NCI-H2081 (cell line): ENCODE results near the gene CCL18.
"Not testable (repeated sequence)": the region's sequence is repeated elsewhere in the genome, so short reads cannot be mapped to it uniquely, and the experiment has no call there.

Source experiments
- DNase-seq, 2 experiments: peaks; one replicate each; lab custom pipeline; 2025; lab: John Stamatoyannopoulos, UW

CCL18 gene, protein sequence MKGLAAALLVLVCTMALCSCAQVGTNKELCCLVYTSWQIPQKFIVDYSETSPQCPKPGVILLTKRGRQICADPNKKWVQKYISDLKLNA

DNA sequence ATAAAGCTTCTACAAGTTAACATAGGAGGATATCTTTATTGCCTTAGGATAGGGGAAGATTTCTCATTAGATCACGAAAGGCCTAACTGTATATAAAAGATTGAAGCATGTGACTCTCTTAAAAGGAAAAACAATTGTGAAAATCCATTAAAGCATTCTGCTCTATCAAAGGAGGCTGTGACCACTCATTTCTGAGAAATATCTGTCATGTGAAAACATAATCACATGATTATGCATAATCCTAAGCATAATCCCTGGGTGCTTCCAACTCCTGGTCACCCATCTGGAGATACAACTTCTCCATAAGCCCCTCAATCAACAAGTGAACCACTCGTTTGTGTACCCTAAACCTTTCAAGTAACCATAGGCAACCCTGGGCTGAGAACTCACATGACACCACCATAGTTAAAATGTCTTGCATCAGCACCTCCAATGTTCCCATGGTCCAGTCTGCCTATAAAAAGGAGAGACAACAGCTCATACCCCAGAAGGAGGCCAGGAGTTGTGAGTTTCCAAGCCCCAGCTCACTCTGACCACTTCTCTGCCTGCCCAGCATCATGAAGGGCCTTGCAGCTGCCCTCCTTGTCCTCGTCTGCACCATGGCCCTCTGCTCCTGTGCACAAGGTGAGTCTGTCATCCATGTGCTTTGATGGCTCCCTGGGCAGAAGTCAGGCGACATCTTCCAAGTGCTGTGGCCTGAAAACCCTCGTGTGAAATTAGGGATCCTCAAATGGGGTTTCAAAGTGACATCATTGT lies at the start of gene CCL18:
Gene CCL18, plus strand, starts transcription at position 487 of the 756 bp plus-strand sequence. Its CDS starts 71 bp downstream, at position 558.
- no peak for DNase-seq

DNA sequence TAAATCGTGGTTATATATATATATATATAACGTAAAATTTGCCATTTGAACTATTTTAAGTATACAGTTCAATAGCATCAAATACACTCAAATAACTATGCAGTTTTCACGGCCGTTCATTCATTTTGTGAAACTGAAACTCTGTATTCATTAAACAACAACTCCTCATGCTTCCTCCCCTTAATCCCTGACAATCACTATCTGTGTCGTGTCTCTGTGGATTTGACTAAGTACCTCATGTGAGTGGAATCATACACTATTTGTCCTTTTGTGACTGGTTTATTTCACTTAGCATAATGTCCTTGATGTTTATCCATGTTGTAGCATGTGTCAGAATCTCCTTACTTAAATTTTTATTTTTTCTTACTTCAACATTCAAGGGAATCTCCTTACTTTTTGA lies 49.1 kb upstream of the CCL18 start:
- DNase-seq, result no peak

DNA sequence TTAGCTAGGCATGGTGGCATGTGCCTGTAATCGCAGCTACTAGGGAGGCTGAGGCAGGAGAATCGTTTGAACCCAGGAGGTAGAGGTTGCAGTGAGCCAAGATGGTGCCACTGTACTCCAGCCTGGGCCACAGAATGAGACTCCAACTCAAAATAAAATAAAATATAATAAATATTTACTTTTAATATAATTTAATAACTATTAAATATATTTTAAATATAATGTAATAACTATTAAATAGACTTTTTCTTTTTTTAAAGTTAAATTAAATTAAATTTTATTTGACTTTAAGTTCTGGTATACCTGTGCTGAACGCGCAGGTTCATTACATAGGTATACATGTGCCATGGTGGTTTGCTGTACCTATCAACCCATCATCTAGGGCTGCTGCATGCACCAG lies 48.2 kb upstream of the CCL18 start:
- DNase-seq, result not testable (repeated sequence)

DNA sequence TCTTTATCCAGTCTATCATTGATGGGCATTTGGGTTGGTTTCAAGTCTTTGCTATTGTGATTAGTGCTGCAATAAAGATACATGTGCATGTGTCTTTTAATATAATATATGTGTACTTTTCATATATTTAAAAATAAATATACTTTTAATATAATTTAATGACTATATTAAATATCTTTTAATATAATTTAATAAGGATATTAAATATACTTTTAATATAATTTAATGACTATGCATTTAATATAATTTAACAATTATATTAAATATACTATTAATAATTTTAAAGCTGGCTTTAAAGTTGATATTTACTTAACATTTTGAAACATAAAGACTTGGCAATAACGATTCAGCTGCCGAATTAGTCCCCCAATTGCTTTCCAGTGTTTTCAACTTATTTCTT lies 47.5 kb upstream of the CCL18 start:
- no peak for DNase-seq

DNA sequence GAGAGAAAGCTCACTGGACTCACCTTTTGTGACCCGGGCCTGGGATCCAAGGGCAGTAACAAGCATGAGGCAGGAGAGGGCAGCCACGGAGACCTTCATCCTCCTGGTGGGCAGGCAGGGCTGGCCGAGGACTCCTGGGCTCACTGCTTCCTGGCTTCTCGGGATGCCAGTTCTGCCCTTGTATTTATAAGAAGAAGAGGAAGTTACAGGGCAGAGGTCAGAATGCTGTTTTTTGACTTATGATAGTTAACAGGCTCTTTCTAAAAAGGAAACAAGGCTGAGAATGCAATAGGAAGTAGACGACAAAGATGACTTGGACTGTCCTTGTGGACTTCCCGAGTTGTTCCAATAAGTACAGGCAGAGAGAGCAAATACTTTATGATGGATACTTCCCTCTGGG lies 46.3 kb upstream of the CCL18 start, which contains the start of gene CCL23:
Gene CCL23, minus strand, starts transcription at position 174 of the 400 bp plus-strand sequence. Its CDS starts 75 bp downstream, at position 99.
- DNase-seq, result no peak

DNA sequence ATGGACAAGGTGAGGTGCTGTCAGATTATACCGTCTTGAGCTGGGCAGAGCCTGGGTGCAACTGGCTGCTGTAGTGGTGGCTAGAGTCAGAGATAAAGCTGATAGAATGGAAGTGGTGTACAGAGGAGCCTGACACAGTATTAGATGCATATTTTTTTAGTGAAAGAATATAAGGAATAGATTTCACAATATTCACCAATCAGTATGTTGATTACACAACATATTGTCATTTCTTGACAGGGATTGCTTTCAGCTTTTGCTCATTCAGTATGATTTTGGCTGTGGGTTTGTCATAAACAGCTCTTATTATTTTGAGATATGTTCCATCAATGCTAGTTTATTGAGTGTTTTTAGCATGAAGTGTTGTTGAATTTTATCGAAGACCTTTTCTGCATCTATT lies 44.6 kb upstream of the CCL18 start:
- DNase-seq, result no peak

DNA sequence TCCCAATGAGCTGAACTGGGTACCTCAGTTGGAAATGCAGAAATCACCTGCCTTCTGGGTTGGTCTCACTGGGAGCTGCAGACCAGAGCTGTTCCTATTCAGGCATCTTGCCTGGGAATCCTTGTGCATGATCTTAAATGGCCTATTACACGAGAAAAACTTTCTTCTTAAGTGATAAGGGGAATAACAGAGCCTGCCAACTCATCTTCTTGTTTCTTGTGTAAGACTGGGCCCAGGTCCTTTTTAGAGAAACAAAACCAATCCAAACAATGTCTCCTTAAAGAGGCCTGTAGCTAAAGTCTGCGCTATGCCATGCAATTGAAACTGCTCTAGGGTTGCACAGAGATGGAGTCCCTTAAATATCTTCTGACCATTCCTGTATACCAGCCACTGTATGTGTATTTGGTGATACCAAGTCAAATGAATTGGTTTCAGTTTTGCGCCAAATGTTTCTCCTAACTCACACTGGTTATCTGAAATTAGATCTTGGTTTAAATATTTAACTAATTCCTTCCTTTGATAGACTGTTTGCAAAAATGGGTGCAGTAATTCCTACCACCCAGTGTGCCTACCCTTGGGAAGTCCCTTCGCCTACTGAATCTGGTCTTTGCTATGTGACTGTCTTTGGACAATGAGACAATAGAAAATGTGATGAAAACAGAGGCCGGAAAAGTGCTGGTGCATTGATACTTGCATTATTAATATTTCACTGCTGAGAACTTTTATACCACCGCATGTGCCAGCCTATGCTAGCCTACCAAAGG lies 39.8 kb upstream of the CCL18 start:
- DNase-seq, result no peak

DNA sequence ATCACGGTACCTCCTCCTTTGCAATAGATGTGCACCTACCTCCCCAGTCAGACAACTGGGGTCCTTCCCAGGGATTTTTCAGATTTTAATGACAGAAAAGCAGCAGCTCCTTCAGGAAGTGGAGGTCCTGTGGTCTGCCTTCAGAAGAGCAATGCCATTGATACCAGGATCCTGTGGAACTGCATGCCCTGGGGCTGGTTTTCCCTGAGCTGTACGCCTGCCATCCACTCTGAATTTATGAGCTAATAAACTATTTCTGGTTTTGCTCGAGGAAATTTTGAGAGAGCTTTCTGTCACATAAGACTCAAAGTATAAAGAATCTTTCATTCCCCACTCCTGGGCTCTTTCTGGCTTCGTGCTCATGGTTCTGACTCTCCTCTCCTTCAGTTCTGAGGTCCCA lies 36.3 kb upstream of the CCL18 start:
- DNase-seq, result no peak

DNA sequence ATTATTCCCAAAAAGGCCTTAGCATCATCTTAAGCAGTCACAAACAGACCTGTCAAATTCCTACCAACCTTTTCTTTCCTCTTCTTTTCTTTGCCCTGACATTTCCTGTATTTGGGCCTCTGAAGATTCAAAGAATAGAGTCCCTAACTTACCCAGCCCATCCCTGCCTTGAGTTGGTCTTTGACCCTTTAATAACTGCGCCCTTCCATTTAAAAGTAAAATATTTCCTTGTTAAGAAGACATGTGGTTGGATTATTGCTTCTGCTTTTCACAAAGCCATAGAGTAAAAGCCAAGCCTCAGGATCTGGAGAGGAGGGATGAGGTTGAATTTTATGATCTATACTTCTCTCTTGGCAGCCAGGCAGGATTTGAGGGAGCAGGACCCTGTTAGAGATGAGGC lies 33.1 kb upstream of the CCL18 start:
- DNase-seq, result no peak

DNA sequence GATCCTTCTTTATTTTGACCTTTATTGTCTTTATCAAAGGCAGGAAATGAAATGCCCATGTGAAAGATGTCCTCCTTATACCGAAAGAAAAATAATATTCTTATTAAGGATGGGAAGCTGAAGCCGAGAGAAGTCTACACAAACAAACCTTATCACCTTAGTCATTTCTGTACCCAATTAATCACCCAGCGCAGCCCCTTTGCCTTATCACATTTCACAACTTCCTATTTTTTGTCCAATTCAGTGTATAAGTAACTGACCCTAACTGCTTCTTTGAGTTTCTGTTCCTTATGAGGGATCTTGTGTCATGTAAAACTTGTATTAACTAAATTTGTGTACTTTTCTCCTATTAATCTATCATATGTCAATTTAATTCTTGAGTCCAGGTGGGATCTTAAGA lies 29.9 kb upstream of the CCL18 start:
- no peak for DNase-seq

DNA sequence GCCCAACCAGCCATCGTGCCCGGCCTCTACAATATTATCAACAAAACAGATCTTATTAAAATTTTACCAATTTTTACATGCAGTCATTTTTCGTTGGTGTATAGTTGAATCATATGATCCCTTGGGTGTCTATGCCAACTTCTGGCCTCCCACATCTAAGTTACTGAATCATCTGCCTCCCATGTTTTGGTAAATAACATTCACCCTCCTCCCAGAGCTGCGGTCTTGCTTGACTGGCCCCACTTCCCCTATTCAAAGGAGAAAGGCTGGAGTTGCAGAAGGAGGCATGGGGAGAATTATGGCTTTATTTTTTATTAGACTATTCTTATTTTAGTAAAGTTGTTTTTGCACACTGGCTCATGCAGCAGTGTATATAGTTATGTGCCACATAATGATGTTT lies 27.8 kb upstream of the CCL18 start:
- no peak for DNase-seq

DNA sequence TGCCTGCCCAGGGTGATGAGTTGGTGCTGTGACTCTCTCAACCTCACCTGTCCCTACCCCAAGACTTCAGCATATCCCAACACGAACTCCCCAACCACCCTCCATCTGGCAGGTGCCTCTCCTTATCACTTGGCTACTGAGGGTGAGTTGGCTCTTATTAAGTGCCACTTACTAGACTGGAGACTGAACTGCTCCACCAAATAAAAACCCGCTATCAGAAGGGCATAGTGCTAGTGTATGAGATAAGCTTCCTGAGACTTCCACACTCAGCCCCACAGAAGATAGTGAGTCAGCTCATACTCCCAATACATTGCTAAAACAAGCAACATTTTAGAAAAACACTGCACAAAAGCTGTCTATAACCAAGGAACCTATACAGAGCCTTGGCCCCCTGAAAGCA lies 16.0 kb upstream of the CCL18 start:
- DNase-seq, result no peak

DNA sequence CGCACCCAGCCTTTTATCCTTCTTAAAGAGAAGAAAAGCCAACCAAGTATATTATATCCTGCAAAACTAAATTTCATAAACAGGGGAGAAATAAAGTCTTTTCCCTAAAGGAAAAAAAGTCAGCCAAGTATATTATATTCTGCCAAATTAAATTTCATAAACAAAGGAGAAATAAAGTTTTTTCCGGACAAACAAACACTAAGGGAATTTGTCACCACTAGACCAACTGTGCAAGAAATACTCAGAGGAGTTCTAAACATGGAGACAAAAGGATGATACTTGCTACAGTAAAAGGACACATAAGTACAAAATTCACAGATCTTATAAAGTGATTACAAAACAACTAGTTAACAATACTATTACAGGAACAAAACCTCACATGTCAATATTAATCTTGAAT lies 14.4 kb upstream of the CCL18 start:
- DNase-seq, result no peak

DNA sequence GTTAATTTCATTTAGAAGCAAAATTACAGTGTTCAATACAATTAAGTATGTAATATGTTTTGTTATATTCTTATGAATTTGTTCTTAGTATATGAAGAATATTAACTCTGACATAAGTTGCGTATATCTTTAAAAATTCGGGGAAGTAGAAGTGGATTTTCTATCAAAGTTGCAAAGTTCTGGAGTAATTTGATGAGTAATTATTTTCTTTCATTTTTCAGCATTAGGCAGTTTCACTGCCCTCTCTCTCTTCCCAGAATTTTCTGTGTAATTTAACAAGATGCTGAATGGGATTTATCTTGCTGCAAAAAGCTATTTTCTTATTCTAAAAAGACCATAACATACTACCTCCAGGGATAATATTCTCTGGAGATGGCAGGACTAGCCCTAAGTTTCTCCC lies 8.9 kb upstream of the CCL18 start:
- DNase-seq, result no peak

DNA sequence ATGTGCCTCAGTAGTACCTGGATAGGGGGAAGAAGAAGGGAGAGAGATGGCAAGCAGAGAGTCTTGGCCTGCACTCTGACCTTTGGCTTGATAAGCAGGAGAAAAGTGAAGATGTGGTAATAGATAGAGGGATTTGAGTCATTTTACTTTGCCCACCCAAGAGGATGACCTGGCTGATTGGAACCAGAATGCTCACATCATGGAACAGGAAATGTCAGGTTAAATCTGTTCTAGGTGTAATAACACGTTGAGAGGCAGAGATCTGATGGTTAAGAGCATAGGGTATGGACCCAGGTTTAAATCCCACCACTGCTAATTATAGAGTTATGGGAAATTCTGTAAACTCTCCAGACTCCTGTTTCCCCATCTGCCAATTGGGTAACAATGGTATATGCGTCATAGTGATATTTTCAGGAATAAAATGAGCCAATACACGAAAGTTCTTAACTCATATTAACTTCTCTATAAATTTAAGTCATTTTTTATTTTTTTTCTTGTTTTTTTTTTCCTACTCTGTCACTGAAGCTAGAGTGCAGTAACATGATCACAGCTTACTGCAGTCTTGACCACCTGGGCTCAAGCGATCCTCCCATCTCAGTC lies 8.1 kb upstream of the CCL18 start:
- DNase-seq, result no peak

DNA sequence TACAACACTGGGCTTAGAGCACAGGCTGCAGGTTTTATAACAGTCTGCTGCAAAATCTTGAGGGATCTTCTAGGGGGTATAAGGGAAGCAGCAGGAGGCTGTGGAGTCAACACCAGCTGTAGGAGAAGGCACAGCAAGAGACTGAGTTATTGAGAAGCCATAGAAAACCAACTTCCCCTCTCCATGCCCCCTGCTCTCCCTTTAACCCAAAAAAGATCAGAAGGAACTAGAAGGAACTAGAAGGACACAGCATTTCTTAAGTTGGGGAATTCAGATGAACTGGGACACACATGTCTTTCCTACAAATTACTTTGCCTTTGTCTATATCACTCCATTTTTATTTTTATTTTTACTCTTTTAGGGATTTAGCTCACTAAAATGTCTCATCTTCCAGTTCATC lies 6.2 kb upstream of the CCL18 start:
- no peak for DNase-seq

DNA sequence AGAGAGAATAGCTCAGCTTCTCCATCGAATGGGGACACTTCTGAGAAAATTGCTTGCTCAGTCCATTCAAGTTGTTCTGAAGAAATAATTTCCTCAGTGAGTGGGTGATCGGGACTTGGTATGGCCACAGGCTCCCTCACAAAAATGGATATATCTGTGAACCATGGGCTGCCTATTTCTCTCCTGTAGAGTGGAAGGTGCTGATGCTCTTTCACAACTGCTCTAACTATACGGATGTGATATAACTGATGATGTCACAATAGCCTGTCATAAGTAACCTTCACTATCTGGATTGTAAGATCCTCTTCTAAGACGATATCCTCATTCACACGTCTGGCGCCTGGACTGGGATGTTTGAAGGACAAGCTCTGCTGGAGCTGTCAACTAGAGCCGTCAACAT lies 4.7 kb upstream of the CCL18 start:
- DNase-seq, result no peak

DNA sequence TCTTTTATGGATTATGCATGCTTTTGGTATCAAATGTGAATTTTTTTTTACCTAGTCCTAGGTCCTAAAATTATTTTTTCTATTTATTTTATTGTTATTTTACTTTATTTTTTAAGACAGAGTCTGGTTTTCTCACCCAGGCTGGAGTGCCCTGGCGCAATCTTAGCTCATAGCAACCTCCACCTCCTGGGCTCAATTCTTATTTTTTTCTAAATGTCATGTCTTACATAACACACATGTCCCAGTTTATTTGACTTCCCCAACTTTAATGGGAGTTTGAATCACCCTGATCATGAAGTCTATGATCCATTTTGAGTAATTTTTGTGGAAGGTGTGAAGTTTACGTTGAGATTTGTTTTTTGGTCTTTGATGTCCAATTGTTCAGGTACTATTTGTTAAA lies 3.3 kb upstream of the CCL18 start:
- no peak for DNase-seq

DNA sequence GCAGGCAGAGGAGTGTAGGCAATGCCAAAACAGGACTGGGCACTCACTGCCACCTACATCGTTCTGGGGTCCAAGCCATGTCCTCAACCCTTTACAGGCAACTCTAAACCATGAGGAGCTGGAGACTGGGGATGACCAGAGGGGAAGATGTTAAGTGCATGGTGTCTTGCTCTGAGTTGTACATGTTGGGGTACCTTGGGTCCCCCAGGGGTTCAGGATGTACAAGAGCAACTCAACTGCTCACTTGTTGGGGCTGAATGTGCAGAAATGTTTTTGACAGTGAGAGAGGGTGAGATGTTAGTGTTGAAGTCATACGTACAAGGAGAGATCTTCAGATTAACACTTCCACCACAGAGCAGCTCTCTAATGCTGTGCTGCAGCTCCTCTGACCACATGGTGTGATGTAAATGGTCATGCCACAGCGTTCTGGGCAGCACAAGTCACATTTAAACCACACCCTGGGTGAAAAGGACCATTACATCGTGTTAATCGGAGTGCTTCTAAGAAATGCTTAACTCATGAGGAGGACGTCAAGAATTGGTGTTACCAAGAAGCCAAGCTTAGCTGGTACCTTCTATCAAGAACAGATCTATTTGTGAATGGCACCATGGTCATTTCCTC lies 2.4 kb downstream of the CCL18 start:
- DNase-seq, result no peak

DNA sequence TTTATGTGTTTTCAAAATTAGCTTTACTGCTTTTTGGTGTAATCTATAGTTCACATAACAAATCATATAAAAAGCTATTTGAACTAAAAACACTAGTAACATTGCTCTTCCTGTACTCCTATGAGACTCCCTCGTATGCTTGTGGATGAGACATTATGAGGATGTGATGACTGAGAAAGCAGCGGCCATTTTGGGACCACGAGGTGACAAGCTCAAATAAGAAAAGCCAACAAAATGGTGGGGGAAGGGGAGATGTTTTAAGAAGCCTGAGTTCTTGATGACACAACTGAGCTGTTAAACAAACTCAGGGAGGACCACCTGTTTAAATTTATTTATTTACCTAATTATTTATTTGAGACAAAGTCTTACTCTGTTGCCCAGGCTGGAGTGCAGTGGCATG lies 4.5 kb downstream of the CCL18 start:
- no peak for DNase-seq

DNA sequence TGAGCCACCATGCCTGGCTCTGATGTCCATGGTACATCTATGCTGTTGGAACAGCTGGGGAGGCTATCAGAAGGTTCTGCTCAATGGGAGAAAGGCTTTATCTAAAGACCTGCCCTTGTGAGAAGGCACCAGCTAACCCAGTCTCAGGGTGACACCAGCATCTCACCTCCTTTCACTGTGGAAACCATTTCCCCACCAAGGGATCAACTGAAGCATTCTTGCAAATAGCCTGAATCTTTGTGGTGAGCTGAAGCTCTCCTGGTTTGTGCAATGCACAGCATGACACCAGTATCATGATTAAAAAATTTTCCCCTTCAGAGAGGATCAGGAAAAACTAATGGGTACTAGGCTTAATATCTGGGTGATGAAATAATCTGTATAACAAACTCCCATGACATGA lies 5.1 kb downstream of the CCL18 start:
- DNase-seq, result no peak

DNA sequence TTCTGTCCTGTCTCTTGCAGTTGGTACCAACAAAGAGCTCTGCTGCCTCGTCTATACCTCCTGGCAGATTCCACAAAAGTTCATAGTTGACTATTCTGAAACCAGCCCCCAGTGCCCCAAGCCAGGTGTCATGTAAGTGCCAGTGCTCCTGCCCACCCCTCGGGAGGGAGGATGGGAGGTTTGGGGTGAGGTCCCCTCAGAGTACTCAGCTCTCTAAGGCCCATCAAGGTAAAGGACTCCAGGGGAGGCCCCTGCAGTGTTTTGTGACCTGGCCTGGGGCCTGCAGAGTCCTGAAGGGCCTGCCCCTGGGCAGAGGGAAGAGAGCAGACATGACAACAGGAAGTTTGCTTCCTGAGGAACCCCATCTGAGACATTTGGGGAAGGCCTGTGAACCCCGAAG lies 6.4 kb downstream of the CCL18 start:
- DNase-seq, result no peak

DNA sequence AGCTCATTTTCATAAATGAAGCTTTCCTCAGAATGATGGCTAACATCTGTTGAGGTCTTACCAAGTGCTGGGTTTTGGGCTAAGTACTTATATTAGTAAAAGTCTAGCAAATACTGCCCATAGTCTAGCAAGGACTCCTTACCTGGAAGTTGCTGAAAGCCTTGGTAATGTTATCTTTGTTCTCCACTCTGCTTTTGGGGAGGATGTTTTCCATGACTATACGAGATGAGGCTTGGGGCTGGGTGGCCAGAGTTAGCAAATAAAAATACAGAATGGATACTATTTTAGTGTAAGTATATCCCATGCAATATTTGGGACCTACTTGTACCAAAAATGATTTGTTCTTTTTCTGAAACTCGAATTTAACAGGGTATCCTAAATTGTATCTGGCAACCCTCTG lies 7.7 kb downstream of the CCL18 start:
- DNase-seq, result no peak
